Fibroblast of pulmonary artery (primary cell): ENCODE results near the gene CDH23.
A peak's percentile ranks its signal among the peaks of the same experiment; 100 is the strongest.
"Not testable (repeated sequence)": the region's sequence is repeated elsewhere in the genome, so short reads cannot be mapped to it uniquely, and the experiment has no call there.

Experiments used
- DNase-seq: peaks from one replicate; pipeline ENCODE4 v3.0.0-alpha.2; 2010; ENCODE audit warnings: low read depth
- H3K4me3 ChIP-seq: replicated peaks from 2 replicates; pipeline ENCODE4 v1.5.1; 2011; ENCODE audit warnings: low read depth, mild to moderate bottlenecking, control low read depth, low read length, moderate library complexity
- TF ChIP-seq, protein P1 (sequence below): IDR thresholded peaks from 2 replicates; pipeline ENCODE4 v1.5.1; 2011; ENCODE audit warnings: mild to moderate bottlenecking, control low read depth, low read length, inconsistent platforms; ENCODE audit errors: missing control alignments

The CDH23 gene

GRCh38 chr10:71849461-71849908, 452.8 kb downstream of the CDH23 start:
- DNase-seq: no peak
- peak overlapping the region; percentile 82 for H3K4me3 ChIP-seq
- TF ChIP-seq, protein P1, sequence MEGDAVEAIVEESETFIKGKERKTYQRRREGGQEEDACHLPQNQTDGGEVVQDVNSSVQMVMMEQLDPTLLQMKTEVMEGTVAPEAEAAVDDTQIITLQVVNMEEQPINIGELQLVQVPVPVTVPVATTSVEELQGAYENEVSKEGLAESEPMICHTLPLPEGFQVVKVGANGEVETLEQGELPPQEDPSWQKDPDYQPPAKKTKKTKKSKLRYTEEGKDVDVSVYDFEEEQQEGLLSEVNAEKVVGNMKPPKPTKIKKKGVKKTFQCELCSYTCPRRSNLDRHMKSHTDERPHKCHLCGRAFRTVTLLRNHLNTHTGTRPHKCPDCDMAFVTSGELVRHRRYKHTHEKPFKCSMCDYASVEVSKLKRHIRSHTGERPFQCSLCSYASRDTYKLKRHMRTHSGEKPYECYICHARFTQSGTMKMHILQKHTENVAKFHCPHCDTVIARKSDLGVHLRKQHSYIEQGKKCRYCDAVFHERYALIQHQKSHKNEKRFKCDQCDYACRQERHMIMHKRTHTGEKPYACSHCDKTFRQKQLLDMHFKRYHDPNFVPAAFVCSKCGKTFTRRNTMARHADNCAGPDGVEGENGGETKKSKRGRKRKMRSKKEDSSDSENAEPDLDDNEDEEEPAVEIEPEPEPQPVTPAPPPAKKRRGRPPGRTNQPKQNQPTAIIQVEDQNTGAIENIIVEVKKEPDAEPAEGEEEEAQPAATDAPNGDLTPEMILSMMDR: no peak

DNA sequence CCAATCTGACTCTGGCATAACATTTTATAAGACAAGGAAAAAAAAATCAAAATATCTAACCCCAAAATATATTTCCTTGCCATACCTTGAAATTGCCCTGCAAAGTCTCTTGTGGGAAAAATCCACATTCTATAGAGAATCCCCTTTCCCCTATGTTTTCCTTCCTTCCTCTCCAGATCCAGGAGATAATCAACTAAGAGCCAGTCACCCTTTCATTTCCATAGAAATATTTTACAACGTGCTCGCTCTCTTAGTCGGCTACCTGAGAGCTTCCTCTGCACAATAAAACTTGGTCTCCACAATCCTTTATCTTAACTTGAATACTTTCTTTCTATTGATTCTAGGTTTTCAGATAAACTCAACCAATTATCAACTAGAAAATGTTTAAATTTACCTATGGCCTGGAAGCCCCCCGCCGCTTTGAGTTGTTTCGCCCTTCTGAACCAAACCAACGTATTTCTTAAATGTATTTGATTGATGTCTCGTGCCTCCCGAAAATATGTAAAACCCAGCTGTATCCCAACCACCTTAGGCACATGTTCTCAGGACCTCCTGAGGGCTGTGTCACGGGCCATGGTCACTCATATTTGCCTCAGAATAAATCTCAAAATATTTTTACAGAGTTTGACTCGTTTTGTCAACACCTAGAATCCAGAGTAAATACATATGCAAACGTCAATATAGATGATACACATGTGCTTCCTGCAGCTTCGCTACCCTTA, 453.5 kb downstream of the CDH23 start:
- peak overlapping the region; percentile 82 for H3K4me3 ChIP-seq
- no peak for DNase-seq
- TF ChIP-seq, protein P1: no peak

DNA sequence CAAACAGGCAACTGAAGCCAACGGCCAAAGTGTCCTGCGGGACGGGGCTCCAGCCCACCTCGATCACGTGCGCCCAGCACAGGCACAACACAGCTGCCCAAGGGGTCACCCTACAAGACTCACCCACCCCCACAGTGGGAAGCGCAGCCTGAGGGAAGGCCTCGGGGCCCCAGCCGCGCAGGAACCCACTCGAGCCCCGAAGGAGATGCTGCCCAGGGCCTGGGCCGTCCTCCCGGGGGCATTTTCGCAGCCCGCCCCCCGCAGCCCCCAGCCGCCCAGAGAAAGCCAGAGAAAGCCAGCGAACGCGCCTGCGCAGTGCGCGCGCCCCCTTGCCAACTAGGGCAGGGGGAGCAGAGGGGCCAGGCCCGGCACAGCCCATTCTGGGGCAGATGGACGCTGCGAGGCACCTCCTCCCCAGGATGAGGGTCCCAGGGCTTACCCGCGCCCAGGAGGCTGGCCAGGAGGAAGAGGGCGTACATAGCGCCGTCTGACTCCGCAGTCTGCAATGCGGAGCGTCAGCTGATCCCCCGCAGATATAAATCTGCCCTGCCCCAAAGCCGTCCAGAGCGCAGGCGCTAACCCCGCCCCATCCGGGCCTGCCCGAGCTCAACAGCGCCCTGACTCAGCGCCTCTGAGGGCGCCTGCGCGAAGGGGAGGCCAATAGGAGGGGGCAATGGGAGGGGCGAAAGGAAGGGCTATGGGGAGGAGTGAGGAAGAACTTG, 454.2 kb downstream of the CDH23 start, which contains the start of gene PSAP:
Gene PSAP, minus strand, starts transcription at position 509 of the 722 bp plus-strand sequence. Its CDS starts 30 bp downstream, at position 479.
- TF ChIP-seq, protein P1: no peak
- H3K4me3 ChIP-seq: peak within 1 kb of the TSS; percentile 82
- peak; percentile 98 for DNase-seq

DNA sequence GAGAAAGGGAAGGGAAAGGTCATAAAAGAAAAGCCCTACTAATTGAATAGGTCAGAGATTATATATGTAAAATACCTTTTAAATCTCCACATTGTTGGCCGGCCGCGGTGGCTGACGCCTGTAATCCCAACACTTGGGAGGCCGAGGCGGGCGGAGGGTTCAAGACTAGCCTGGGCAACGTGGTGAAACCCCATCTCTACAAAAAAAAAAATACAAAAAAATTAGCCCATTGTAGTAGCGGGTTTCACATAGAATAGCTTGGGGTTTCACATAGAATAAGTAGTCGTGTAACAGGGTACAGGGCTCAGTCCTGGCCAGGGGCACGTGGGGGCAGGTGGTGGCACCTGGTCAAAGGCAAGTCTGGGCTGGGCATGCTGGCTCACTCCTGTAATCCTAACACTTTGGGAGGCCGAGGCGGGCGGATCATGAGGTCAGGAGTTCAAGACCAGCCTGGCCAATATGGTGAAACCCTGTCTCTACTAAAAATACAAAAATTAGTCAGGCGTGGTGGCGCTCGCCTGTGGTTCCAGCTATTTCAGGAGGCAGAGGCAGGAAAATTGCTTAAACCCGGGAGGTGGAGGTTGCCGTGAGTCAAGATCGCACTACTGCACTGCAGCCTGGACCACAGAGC, 454.9 kb downstream of the CDH23 start:
- not testable (repeated sequence) for DNase-seq

GRCh38 chr10:71852355-71852937, 455.7 kb downstream of the CDH23 start:
- no peak overlapping the region for H3K4me3 ChIP-seq
- no peak for DNase-seq
- TF ChIP-seq, protein P1: no peak

More for the DNA sequence above, 454.9 kb downstream of the CDH23 start:
- peak overlapping the region; percentile 82 for H3K4me3 ChIP-seq

- H3K4me3 ChIP-seq: no peak overlapping the region
- TF ChIP-seq, protein P1: no peak
- DNase-seq: peak; percentile 80
These were observed 457.3 kb downstream of the CDH23 start for GRCh38 chr10:71854031-71854430.

DNA sequence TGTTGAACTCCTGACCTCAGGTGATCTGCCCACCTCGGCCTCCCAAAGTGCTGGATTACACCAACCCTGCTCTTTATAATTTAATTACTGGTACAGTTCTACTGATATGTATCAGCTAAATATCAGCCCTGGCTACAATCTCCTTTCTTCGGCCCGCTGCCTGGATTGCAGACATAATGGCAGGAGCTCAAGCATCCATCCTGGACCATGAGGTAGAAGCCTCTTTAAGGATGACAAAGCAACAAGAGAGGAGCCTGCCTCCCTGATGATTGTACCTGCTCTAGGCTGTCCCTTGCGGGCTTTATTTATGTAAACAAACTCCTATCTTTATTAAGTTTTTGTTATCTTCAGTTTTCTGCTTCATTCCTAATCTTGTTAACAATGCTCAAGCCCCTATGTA, 459.9 kb downstream of the CDH23 start:
- DNase-seq: no peak
- TF ChIP-seq, protein P1: no peak
- H3K4me3 ChIP-seq: no peak overlapping the region
